Erythroblast (primary cell): ENCODE measurements around the gene UGT1A4.

Experiments
- DNase-seq, 2 experiments: peaks; one replicate each; lab custom pipeline; 2025; lab: John Stamatoyannopoulos, UW
- GATA1 ChIP-seq: IDR thresholded peaks from 2 replicates; pipeline ENCODE4 v1.6.1; 2011; ENCODE audit warnings: low read depth, mild to moderate bottlenecking, control low read depth, low read length, moderate library complexity
- POLR2A ChIP-seq: IDR thresholded peaks from 2 replicates; pipeline ENCODE4 v1.6.1; 2011; ENCODE audit warnings: mild to moderate bottlenecking, low read length

Gene UGT1A4

DNA sequence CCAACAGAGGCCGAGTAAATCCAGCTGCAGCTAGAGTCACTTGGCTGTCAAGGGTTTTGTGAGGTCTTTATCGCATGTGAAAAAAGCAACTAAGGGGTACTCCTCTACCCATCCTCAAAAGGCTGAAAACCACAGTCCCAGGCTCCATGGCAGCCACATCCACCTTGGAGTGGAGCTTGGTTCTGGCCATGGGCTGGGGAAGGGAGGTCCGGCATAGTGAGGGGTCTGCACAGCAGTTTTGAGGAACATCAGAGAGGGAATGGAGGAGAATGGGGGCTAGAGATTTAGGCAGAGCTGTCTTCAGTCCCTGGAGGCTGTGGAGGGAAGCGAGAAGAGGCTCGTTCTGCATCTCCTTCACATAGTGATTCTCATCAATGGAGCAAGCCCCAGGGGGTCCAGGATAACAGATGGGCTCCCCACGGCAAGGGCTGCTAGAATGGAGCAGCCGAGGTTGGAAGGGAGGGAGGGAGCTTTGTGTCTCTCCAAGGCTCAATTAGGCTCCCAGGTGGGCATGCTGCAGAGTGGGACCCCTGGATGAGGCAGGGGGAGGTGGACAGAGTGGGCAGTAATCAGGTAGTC is 80.6 kb downstream of the UGT1A4 start:
- TF ChIP-seq POLR2A = no peak
- no peak for TF ChIP-seq GATA1
- DNase-seq = no peak

DNA sequence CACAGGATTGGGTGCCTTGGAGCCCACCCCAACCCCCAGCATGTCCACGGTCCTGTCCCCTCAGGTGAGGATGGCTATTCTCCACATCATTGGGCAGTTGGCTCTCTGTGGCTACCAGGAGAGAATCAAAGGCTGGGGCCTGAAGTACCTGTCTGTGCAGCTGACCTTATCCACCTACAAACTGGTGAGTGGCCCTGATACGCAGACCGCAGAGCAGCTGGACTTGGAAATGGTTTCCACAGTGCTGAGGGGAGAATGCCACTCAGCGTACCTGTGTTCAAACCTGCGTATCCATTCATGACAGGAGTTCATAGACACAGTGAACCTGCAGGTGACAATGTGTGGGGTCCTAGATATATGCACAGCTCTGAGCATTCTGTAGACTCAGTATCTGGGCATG is 81.2 kb downstream of the UGT1A4 start:
- TF ChIP-seq POLR2A (no peak), GATA1 (no peak)
- DNase-seq = no peak

DNA sequence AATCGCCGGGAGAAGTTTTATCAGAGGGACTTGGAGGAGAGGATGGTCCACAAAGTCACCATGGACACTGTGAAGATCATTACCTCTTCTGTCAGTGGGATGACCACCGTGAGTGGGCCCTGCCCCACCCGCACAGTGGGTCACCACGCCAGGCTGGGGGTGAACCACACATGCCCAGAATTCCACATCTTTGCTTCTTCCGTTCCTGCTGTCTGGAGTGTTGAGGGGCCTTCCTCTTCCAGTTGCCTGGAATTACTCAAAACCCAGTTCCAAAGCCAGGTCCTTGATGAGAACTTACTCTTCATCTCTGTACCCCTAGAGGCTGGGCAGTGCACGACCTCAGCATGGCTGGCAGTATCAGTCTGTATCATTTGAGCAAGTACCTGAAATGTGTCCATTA is 81.7 kb downstream of the UGT1A4 start:
- TF ChIP-seq POLR2A (no peak), GATA1 (no peak)
- no peak for DNase-seq

GRCh38 chr2:233801357-233802131 is 83.0 kb downstream of the UGT1A4 start:
- TF ChIP-seq GATA1 (no peak), POLR2A (no peak)
- no peak for DNase-seq

DNA sequence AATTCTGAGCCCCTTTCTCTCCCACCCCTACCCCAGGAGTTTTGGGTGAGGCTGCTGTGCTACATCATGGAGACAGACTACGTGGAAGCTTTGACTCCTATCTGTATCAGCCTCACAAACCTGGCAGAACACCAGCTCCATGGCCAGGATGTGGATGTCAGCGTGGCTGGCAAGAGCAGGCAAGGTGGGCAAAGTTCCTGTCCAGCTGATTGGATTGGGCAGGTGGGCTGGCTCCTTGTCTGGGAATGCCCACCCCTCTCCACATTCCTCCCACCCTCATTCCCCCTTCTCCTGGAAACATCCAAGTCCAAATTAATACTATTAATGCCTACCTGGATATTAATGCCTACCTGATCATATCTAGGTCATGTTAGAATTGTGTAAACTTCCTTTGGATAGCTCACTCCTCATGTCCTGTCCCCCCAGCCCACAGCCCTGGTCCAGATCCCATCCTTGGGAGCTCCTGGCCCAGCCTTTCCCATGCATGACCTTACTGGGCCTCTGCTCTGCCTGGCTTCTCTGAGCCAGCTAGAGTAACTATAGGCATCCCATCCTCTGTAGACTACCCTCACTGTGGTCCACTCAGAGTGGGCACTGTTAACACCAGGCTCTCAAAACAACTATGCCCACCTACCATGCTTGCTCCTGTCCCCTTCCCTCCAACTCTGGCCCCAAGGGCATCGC is 83.7 kb downstream of the UGT1A4 start:
- no peak for DNase-seq
- no peak for TF ChIP-seq POLR2A
- no peak for TF ChIP-seq GATA1

DNA sequence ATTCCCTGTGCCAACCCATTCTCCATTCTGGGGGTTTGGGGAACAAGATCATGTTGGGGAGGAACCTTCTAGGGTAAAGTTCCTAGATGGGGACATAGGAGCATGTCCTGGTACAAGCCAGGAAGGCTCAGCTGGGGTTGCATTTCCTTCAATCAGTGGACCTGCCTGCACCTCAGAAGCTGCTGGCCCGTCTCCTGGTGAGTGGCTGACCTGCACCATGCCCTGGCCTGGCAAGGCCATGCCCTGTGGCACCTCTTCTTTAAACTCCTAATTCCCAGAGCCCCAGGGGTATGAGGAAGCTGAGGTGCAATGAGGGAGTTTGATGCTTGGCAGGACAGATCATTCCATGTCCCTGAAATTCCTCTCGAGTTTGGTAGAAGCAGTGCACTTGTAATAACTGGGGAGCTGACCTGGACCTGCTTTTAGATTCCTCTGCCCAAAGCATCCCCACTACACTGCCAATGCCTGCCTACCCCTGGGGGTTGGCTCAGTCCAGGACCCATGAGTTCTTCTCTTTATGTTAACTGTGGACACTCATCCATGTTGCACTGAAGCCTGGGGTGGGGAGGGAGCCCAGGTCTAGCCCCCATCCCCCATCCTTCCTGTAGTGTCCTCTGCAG is 84.9 kb downstream of the UGT1A4 start:
- no peak for DNase-seq
- TF ChIP-seq GATA1 (no peak), POLR2A (no peak)

DNA sequence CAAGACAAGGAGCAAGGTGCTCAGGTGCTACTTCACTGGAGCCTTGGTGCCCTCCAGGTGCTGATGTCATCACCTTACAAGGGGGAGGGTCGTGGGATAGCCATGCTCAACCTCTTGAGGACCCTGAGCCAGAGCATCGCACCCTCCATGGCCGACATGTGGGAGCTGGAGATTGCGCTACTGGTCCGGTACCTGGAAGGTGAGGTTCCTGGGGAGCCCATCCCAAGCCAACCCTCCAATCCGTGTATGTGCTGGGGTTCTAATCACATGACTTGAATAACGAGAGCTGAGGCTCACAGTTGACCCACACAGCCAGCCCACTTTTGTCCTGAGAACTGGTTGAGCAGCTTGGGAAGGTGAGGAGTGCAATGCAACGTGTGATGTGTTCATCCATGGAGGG is 85.5 kb downstream of the UGT1A4 start:
- TF ChIP-seq POLR2A (no peak), GATA1 (no peak)
- no peak for DNase-seq

- no peak for DNase-seq
- no peak for TF ChIP-seq POLR2A
- TF ChIP-seq GATA1 = no peak
These were observed 88.8 kb downstream of the UGT1A4 start for GRCh38 chr2:233807215-233807865.

- TF ChIP-seq POLR2A = no peak
- TF ChIP-seq GATA1 = no peak
- DNase-seq = no peak
These were observed 89.7 kb downstream of the UGT1A4 start for GRCh38 chr2:233807966-233808935.

DNA sequence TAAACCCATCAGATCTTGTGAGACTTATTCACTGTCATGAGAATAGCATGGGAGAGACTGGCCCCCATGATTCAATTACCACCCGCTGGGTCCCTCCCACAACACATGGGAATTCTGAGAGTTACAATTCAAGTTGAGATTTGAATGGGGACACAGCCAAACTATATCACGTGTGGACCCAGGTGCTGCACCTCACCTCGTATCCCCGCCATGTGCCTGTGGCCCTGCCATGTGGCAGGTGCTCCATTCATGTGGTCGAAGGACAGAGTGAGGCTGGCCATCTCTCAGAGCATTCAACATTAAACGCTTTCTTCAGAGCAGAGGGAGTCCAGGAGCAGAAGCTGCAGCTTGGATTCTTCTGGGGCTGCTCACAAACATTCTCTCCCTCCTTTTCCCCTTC is 91.8 kb downstream of the UGT1A4 start:
- DNase-seq = no peak
- TF ChIP-seq GATA1 = no peak
- TF ChIP-seq POLR2A = no peak

DNA sequence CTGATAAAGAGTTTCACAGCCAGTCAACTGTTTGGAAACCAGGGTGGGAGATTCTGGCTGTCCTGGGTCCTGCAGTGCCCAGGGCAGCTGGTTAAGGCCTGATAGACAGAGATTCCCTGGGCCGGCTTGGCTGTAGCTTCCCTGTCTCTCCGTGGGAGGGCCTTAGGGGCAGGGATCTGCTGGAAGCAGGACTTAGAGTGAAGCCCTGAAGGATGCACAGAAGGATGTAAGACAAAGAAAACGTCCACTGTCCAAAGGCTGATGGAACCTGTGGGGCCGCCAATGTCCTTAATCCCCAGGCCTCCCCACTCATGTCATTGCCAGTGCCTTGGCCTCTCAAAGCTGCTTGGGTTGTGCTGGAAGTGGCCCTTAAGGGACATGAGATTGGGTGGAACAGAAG is 92.6 kb downstream of the UGT1A4 start:
- TF ChIP-seq POLR2A (no peak), GATA1 (no peak)
- no peak for DNase-seq

DNA sequence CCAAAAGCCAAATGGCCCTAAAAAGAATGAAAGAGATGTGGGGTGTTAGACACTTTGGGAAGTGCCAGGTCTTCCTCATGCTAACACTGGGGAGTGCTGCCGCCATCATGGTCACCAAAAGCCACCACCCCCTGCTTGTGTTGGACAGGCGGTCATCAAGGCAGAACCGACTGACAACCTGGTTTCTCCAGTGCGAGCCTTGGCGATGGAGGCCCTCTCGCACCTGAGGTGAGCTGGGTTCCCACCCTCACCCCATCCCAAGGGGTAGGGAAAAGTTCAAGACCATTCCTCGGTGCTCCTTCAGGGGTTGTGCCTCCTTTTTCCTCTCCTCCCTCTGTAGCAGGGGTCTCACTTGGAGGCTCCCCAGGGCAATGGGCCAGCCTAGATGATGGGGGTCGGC is 93.2 kb downstream of the UGT1A4 start:
- TF ChIP-seq GATA1 (no peak), POLR2A (no peak)
- no peak for DNase-seq
